ENCODE data around the gene ABTB2. TPM values are rescaled to one million over a fixed set of nuclear protein-coding genes. Genes with fewer than 3 reads are reported as not detected.

Gene ABTB2
- total RNA-seq, 4 donors from 2014 or later, result 0.79 to 4.1 (median 3.7) TPM

GRCh38 chr11:34173050-34173449 lies 184.8 kb downstream of the ABTB2 start:
- TF ChIP-seq CTCF (IDR thresholded peaks at IDR 0.05) (no peak), POLR2A (IDR thresholded peaks at IDR 0.05) (no peak)
- Histone ChIP-seq H3K36me3 (no peaks in the 10 kb centered on the region), H3K9me3 (no peaks in the 10 kb centered on the region), H3K27me3 (peaks cover 0 to 45% (median 0%) of the 10 kb centered on the region in 4 donors), H3K4me3 (no peak overlapping the region), H3K4me1 (peaks cover 6 to 28% (median 13%) of the 10 kb centered on the region in 3 donors), H3K27ac (no peak overlapping the region)
- intact Hi-C loops (cut with DNase I), result no loop called here
- no peak for DNase-seq
- 60 to 90% methylated on average over 1 to 4 of the region's 16 CpGs for WGBS, 2 donors

- Histone ChIP-seq H3K27ac (no peak overlapping the region), H3K27me3 (peaks cover 0 to 30% (median 0%) of the 10 kb centered on the region in 4 donors), H3K9me3 (no peaks in the 10 kb centered on the region), H3K36me3 (no peaks in the 10 kb centered on the region), H3K4me3 (no peak overlapping the region), H3K4me1 (peaks cover 6 to 29% (median 6%) of the 10 kb centered on the region in 3 donors)
- 60 to 70% methylated on average over 8 of the region's 8 CpGs for WGBS, 2 donors
- intact Hi-C loops (cut with DNase I), result no loop called here
- no peak for DNase-seq
- TF ChIP-seq POLR2A (IDR thresholded peaks at IDR 0.05), result no peak
Measured at GRCh38 chr11:34169686-34170085, 188.1 kb downstream of the ABTB2 start.

GRCh38 chr11:34168642-34169420 lies 189.0 kb downstream of the ABTB2 start:
- H3K36me3 ChIP-seq, result no peaks in the 10 kb centered on the region
- no peaks in the 10 kb centered on the region for H3K9me3 ChIP-seq
- no peak overlapping the region for H3K27ac ChIP-seq
- intact Hi-C loops (cut with DNase I), result no loop called here
- TF ChIP-seq POLR2A (IDR thresholded peaks at IDR 0.05), result no peak
- TF ChIP-seq CTCF (IDR thresholded peaks at IDR 0.05), result no peak
- DNase-seq, result no peak
- H3K4me3 ChIP-seq, result no peak overlapping the region
- peaks cover 0 to 21% (median under 1%) of the 10 kb centered on the region in 3 donors for H3K4me1 ChIP-seq
- 64 to 78% methylated on average over 8 to 16 of the region's 18 CpGs for WGBS, 2 donors
- H3K27me3 ChIP-seq, result peaks cover 0 to 25% (median 0%) of the 10 kb centered on the region in 4 donors

GRCh38 chr11:34167961-34168360 lies 189.8 kb downstream of the ABTB2 start:
- H3K27me3 ChIP-seq, result peaks cover 0 to 16% (median 0%) of the 10 kb centered on the region in 4 donors
- H3K36me3 ChIP-seq, result no peaks in the 10 kb centered on the region
- intact Hi-C loops (cut with DNase I), result no loop called here
- H3K27ac ChIP-seq, result no peak overlapping the region
- WGBS, 2 donors, result 64 to 82% methylated on average over 3 to 6 of the region's 9 CpGs
- H3K9me3 ChIP-seq, result no peaks in the 10 kb centered on the region
- H3K4me1 ChIP-seq, result peaks cover 0 to 19% (median 0%) of the 10 kb centered on the region in 3 donors
- DNase-seq, result no peak
- H3K4me3 ChIP-seq, result no peak overlapping the region
- TF ChIP-seq CTCF (IDR thresholded peaks at IDR 0.05) (no peak), POLR2A (IDR thresholded peaks at IDR 0.05) (no peak)

GRCh38 chr11:34166806-34167740 lies 190.7 kb downstream of the ABTB2 start:
- no peaks in the 10 kb centered on the region for H3K36me3 ChIP-seq
- 91 to 94% methylated on average over 12 to 15 of the region's 16 CpGs for WGBS, 2 donors
- TF ChIP-seq POLR2A (IDR thresholded peaks at IDR 0.05) (no peak), CTCF (IDR thresholded peaks at IDR 0.05) (no peak)
- H3K4me1 ChIP-seq, result peaks cover 0 to 19% (median 0%) of the 10 kb centered on the region in 3 donors
- no peak overlapping the region for H3K27ac ChIP-seq
- DNase-seq, result no peak
- peaks cover 0 to 10% (median 0%) of the 10 kb centered on the region in 4 donors for H3K27me3 ChIP-seq
- intact Hi-C loops (cut with DNase I), result no loop called here
- no peak overlapping the region for H3K4me3 ChIP-seq
- H3K9me3 ChIP-seq, result no peaks in the 10 kb centered on the region

Measured in esophagus squamous epithelium (tissue), 5 donors.